DOHH2 (cell line): Measurements from ENCODE around the gene RUSC1.

Source experiments
- EZH2phosphoT487 ChIP-seq: fragments of 200-600 bp; sonication (generic); IDR thresholded peaks from 2 replicates; pipeline ENCODE4 v1.6.1; 2017; ENCODE audit warnings: borderline replicate concordance, mild to moderate bottlenecking, antibody characterized with exemption, low read length, moderate library complexity, mixed read lengths
- TF ChIP-seq, protein P1 (sequence below): fragments of 200-600 bp; sonication (generic); IDR thresholded peaks from one replicate; pipeline ENCODE4 v1.5.1; 2014; ENCODE audit warnings: antibody characterized with exemption, mild to moderate bottlenecking, low read depth, low read length; ENCODE audit not compliant: poor library complexity, severe bottlenecking

- TF ChIP-seq, protein P1, sequence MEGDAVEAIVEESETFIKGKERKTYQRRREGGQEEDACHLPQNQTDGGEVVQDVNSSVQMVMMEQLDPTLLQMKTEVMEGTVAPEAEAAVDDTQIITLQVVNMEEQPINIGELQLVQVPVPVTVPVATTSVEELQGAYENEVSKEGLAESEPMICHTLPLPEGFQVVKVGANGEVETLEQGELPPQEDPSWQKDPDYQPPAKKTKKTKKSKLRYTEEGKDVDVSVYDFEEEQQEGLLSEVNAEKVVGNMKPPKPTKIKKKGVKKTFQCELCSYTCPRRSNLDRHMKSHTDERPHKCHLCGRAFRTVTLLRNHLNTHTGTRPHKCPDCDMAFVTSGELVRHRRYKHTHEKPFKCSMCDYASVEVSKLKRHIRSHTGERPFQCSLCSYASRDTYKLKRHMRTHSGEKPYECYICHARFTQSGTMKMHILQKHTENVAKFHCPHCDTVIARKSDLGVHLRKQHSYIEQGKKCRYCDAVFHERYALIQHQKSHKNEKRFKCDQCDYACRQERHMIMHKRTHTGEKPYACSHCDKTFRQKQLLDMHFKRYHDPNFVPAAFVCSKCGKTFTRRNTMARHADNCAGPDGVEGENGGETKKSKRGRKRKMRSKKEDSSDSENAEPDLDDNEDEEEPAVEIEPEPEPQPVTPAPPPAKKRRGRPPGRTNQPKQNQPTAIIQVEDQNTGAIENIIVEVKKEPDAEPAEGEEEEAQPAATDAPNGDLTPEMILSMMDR, result no peak
- no peak for TF ChIP-seq EZH2phosphoT487
These were observed 42.0 kb upstream of the RUSC1 start for GRCh38 chr1:155278689-155279160.
